Mesangial cell (primary cell): Measurements from ENCODE around the gene EHD4. TPM values are rescaled to one million over a fixed set of nuclear protein-coding genes. Genes with fewer than 3 reads are reported as not detected.

Source experiments
- total RNA-seq: library from RNA; depleted of rRNA; stranded (reverse); fragments of >200 nt; gene quantifications from 2 replicates; pipeline ENCODE4 v1.2.3, GENCODE V29; 2015

The EHD4 gene
- 23.6 and 39.1 TPM in 2 replicates for total RNA-seq

DNA sequence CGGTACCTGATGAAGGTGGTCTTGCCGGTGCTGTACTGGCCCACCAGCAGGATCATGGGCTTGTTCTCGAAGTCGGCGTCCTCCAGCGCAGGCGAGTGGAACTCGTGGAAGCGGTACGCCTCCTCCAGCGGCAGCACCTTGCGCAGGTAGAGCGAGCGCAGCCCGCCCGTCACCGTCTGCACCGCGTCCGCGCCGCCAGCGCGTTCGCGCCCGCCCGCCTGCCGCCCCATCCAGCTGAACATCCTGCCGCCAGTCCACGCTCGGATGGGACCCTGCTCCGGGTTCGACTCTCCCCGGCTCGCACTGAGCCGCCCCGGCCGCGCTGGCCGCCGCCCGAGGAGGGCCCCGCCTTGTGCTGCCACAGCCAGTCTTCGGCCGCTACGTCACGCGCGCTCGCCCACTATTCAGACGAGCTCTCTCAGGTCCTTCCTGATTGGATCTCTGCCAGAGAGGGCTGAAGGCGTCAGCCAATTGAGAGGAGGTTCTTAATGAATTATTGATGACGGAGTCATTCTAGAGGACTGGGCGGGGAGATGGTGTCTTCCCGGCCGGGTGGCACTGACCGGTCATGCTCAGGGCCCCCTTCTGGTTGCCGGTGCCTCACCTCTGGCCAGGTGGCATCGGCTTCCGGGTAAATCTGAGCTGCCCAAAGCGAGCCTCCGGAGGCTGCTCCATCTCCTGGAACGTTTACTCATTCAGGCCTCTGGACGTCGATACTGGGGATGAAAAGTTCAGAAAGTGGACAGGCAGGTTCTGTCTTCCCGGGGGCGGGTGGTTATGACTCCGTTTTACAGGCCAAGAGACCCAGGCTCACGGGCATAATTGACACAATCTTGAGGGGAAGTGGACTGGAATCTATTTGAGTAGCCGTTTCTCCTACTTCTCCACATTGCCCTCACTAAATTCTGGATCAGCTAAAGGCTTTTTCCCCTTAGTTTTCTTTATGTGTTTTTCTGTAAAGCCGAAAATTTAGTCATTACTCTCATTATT, at the start of gene EHD4:
Gene EHD4, minus strand, starts transcription at position 305 of the 990 bp plus-strand sequence. Its CDS starts 63 bp downstream, at position 242.

DNA sequence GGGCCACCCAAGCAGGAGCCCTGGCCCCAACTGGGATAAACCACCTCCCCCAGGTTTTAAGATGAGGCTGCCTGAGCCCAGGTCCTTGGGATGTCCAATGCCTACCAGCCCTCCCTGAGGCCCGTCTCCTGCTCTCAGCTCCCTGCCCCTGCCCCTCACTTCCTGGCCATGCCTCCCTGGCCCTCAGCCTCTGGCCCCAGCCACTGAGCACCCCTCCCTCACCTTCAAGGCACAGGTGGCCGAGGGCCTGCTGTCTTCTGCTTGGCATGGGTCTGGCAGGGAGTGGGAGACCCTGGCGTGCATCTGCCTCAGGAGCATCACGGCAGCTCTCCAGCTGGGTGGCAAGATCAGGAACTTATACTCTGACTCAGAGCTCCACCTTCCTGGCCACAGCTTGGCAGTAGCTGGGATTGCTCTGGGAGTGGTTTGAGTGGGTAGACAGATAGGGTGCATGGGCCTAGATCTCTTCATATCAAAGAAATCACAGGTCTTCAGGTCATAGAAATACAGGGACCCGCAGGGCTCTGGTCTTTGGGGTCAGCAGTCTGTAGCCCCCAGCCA, 48.4 kb upstream of the EHD4 start, which contains the start of gene PLA2G4E:
Gene PLA2G4E, minus strand, starts transcription at position 330 of the 561 bp plus-strand sequence. Its CDS starts 12 bp downstream, at position 318.

DNA sequence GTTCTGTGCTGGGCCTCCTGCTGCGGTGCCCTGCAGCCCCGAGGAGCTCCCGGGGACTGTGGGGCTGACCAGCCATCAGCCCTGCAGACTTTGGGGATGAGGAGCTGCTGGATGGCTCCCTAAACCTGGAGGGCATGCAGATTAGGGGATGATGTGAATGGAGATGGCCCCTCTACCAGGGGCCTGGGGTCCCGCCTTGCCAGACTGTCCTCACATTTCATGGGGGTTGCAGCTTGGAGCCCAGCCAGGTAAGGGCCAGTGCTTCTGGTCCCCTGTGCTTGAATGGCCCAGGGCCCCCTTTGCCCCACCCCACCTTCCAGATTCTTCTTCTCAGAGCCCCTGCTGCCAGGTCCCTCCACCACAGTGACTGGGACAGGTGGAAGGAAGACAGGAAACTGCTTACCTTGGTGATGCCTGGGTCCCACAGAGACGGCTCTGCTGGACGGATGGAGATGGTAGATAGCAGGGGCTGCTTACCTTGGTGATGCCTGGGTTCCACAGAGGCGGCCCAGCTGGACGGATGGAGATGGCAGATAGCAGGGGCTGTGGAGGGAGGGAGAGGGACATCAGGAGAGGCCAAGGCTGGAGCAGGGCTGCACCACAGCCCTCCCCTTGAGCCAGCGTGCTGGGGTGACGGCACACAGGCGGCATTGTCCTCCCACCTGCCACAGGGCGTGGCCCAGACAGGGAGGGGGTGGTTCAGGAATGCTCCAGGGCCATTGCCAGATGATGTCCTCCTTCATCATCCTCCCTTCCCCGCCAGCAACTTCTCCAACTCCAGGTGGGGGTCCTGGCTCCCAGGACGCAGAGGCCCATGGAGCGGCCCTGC, 78.7 kb downstream of the EHD4 start, which contains the start of gene SPTBN5:
Gene SPTBN5, minus strand, starts transcription at position 632 of the 829 bp plus-strand sequence. Its CDS starts 556 bp downstream, at position 76.

Other genes starting within 250 kb of the EHD4 start
- gene MAPKBP1, start 198.1 kb downstream of the EHD4 start, total RNA-seq, result 11.0 and 11.9 TPM in 2 replicates
- 3.0 and 9.3 TPM in 2 replicates for gene JMJD7, start 144.5 kb downstream of the EHD4 start, total RNA-seq
- 2.4 TPM in 1 of 2 replicates, not detected in the other for gene PLA2G4B, start 133.7 kb downstream of the EHD4 start, total RNA-seq
- under 0.01 and 0.25 TPM in 2 replicates for gene SPTBN5, start 78.5 kb downstream of the EHD4 start, total RNA-seq
- not detected in 2 replicates for gene PLA2G4E, start 48.5 kb upstream of the EHD4 start, total RNA-seq
- not detected in 2 replicates for gene PLA2G4D, start 122.0 kb upstream of the EHD4 start, total RNA-seq
- not detected in 2 replicates for gene PLA2G4F, start 184.1 kb upstream of the EHD4 start, total RNA-seq
- gene VPS39, start 235.7 kb upstream of the EHD4 start, total RNA-seq, result 24.0 and 42.1 TPM in 2 replicates